GM12891 (cell line): ENCODE data around the gene CYSRT1.

Source experiments
- POLR2A ChIP-seq: IDR thresholded peaks from 2 replicates; pipeline ENCODE4 v1.6.1; 2011; ENCODE audit warnings: low read depth, low read length, control low read depth
- TAF1 ChIP-seq: IDR thresholded peaks from 2 replicates; pipeline ENCODE4 v1.6.1; 2011; ENCODE audit warnings: low read depth, low read length, control low read depth

- TF ChIP-seq TAF1 (no peak), POLR2A (no peak)
Observed at GRCh38 chr9:137183980-137184595, 40.9 kb upstream of the CYSRT1 start.
